GM21367 (cell line): ENCODE data around the gene NPAS2.

Experiments used
- ATAC-seq: cut with Tn5 transposase; IDR thresholded peaks from one replicate; pipeline ENCODE4 v1.9.1; 2021; ENCODE audit not compliant: unreplicated experiment

The NPAS2 gene

GRCh38 chr2:100880036-100880435 is 60.1 kb downstream of the NPAS2 start:
- ATAC-seq = no peak

GRCh38 chr2:100880730-100881129 is 60.8 kb downstream of the NPAS2 start:
- ATAC-seq = no peak

GRCh38 chr2:100882645-100883613 is 63.0 kb downstream of the NPAS2 start:
- no peak for ATAC-seq

GRCh38 chr2:100884145-100884621 is 64.2 kb downstream of the NPAS2 start:
- no peak for ATAC-seq

- no peak for ATAC-seq
Observed at GRCh38 chr2:100886085-100886484, 66.1 kb downstream of the NPAS2 start.

- no peak for ATAC-seq
Observed at GRCh38 chr2:100887039-100887578, 67.2 kb downstream of the NPAS2 start.

GRCh38 chr2:100887713-100888495 is 68.0 kb downstream of the NPAS2 start:
- ATAC-seq = no peak

GRCh38 chr2:100888601-100889000 is 68.7 kb downstream of the NPAS2 start:
- no peak for ATAC-seq

GRCh38 chr2:100889286-100889685 is 69.3 kb downstream of the NPAS2 start:
- ATAC-seq = no peak

- no peak for ATAC-seq
Observed at GRCh38 chr2:100891906-100892642, 72.1 kb downstream of the NPAS2 start.

GRCh38 chr2:100893392-100894104 is 73.6 kb downstream of the NPAS2 start:
- peak; percentile 87 for ATAC-seq

- no peak for ATAC-seq
Observed at GRCh38 chr2:100894105-100894795, 74.3 kb downstream of the NPAS2 start.

GRCh38 chr2:100894796-100895156 is 74.8 kb downstream of the NPAS2 start:
- ATAC-seq = no peak

- ATAC-seq = no peak
Observed at GRCh38 chr2:100895402-100895801, 75.5 kb downstream of the NPAS2 start.

- ATAC-seq = no peak
Observed at GRCh38 chr2:100895934-100896685, 76.2 kb downstream of the NPAS2 start.

- ATAC-seq = no peak
Observed at GRCh38 chr2:100898035-100898665, 78.2 kb downstream of the NPAS2 start.

GRCh38 chr2:100900156-100900795 is 80.3 kb downstream of the NPAS2 start:
- no peak for ATAC-seq

- no peak for ATAC-seq
Observed at GRCh38 chr2:100902817-100903405, 83.0 kb downstream of the NPAS2 start.
